ENCODE results near the gene SLIT3.

The SLIT3 gene

GRCh38 chr5:169300468-169301385 is at the start of gene SLIT3:
Gene SLIT3 (minus strand): TSS chr5:169301139. CDS start chr5:169300709, 430 bp downstream.
- peak; percentile 55 for DNase-seq

DNA sequence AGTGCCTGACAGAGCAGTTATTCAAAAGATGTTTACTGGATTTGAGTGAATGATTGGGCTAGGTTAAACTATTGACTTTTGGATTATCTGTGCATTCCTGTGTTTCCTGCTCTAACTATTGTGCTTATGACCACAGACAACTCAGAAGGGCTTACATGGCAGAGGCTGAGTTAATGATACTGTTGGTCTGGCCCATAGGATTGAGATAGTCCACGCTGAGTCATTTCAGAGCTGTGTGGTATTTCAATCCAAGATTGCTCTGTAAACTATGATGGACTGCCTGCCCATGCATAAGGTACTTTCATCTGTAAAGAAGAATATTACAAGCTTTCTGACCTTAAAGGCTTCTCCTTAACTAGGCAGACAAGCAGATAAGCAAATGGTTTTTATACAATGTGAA is 49.1 kb upstream of the SLIT3 start:
- no peak for DNase-seq

DNA sequence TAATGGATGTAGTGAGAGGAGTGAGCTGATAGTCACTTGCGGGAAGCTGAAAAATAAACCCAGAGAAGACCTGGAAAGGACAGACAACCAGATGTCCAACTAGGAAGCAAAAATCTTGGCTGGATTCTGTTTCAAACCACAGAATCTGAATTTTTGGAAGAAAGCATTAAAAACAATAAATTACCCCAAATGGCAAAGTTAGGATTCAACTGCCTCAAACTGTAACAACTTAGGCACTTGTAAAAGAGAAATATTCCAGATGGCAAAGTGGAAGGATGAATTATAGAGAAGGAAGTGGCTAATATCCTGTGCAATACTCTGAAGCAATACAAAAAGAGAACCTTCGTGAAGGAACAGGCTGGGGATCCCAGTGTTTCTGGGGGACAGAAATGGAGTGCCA is 46.8 kb upstream of the SLIT3 start:
- no peak for DNase-seq

GRCh38 chr5:169344629-169345028 is 43.7 kb upstream of the SLIT3 start:
- DNase-seq, result no peak

DNA sequence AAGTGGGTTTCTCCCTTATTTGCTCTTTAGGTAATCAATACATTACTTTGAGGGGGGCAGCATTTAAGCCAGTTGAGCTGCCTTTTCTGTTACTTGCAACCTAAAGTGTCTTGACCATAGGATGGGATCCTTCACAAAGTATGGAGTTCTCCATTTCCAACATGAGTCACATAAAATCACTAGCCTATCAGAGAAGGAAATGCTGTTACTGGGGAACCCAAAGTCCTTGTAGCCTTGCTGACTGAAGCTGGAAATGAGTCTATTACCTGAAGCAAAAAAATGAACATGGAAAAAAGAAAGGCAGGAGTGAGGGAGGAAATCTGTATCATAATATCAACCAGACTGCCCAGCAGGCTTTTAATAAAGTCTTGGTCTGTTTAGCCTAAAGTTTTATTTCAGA is 42.8 kb upstream of the SLIT3 start:
- no peak for DNase-seq

DNA sequence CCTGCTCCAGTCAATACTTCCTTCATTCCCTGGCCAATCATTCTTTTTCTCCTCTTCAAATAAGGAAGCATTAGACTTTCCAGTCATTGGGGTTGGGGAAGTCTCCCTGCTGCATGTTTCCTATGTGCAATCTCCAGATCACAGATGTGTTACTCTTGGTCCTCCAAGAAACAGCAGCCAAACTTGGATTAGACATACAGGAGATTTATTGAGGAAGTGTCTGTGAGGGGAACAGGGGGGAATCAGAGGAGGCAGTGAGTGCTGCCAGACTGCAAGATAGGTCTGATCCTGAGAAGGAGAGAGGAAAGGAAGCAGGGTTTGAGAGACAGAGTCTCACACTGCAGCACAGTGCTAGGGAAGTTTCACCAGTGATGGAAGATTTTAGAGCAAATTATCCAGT is 40.6 kb upstream of the SLIT3 start:
- no peak for DNase-seq

- no peak for DNase-seq
These were observed 38.9 kb upstream of the SLIT3 start for GRCh38 chr5:169339869-169340268.

DNA sequence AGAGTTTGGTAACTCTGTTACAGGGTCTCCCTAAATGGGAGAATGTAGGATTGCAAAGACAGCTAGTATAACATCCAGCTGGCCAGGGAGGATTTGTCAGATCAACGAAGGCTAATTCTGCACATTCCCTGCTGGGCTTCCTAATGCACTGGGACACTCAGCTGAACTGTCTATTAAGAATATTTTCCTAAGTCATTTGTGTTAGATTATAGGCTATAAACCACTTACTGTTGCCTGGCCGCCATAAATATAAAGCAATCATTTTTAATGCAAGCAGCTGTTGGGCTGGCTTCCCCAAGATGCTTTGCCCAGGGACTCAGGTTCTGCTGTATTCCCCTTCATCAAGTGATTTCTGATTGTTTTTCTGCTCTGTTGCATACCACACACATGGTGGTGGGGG is 35.3 kb upstream of the SLIT3 start:
- DNase-seq, result no peak

DNA sequence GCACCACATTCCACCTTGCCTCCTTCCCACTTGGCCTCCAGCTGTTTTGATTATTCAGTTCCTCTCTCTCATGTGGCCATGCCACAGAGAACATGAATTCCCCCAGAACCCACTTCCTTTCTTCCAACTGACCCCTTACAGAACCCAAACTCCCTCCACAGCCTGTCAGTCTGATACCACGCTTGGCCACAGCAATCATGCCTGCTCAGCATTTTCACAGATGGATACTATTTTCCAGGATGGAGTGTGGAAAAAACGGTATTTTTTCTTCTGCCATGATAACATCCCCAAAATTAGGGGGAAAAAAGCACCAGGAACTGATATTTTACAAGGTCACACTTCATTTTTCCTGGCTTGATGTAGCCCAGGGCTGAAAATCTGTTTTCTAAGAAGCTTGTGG is 34.9 kb upstream of the SLIT3 start:
- DNase-seq, result no peak

DNA sequence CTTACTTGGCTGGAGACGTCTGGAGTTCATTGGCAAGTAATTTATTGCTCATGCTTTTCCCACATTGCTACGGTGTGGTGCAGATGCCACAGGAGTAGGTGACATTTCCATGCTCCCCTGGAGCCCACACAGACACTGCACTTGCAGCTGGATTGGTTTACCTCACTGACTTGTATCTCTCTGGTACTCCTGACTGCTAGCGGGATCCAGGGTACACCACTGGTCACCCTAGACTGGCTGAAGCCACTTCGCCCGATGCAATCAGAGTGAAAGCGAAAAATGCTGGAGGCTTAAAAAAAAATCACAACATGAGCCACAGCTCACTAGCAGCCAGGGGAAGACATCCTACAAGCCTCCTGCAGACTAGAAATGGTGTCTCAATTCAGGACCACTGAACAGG is 32.6 kb upstream of the SLIT3 start:
- no peak for DNase-seq

GRCh38 chr5:169331292-169331852 is 30.4 kb upstream of the SLIT3 start:
- DNase-seq, result no peak

- no peak for DNase-seq
These were observed 27.5 kb upstream of the SLIT3 start for GRCh38 chr5:169328401-169328800.

DNA sequence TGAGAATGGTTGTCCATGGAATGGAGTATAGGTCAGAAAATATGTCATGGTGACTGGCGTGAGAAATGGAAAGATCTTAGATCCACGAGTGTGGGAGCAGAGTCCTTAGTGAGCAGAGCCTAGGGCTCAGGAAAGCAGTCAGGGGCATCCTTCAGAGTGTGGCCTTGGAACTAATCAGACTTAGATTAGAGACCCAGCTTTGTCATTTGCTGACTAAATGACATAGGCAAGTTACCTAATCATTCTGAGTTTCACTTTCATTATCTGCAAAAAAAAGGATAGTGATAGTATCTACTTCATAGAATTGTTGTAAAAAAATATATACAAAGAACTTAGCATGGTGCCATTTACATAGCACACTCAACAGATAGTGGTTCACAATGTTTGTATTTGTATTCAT is 24.3 kb upstream of the SLIT3 start:
- DNase-seq, result no peak

GRCh38 chr5:169318556-169318955 is 17.6 kb upstream of the SLIT3 start:
- DNase-seq, result no peak

DNA sequence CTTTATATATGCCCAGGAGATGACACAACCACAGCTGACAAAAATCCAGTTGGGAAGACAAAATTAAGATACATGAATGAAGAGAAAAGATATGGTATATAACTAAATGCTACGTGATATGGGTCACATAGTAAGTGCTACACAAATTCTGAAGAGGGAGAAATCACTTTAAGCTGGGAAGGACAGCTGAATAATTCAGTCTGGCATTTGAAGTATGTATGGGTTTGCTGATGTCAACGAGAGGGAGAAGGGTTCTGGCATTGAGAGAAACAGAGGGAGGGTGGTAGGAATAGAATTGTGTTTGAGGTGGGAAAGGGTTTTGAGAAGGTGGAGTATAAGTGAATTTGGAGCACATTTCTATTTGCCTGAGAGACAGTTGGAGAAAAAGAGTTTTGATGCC is 6.7 kb upstream of the SLIT3 start:
- DNase-seq, result no peak

- no peak for DNase-seq
These were observed 4.4 kb upstream of the SLIT3 start for GRCh38 chr5:169305366-169305765.

DNA sequence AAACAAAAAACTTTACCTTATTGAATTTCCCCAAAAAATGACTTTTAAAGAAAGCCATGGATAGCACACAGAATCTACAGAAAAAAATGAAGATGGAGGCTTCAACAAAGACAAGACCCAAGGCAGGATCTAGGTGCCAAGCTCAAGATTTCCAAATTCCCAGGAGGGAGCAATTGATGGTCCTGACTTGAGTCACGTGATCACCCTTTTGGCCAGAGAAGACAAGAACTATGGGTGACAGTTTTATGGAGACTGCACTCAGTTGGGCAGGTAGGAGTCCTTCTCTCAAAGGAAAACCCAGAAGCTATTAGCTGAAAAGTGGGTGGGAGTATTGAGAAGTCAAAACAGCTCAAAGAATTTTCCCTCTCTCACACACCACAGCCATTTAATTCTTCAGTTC is 3.2 kb upstream of the SLIT3 start:
- no peak for DNase-seq

- no peak for DNase-seq
These were observed 2.2 kb upstream of the SLIT3 start for GRCh38 chr5:169303119-169303515.

GRCh38 chr5:169302491-169303118 is 1.7 kb upstream of the SLIT3 start:
- peak; percentile 27 for DNase-seq

GRCh38 chr5:169301986-169302385 is 1.0 kb upstream of the SLIT3 start:
- DNase-seq, result no peak

DNA sequence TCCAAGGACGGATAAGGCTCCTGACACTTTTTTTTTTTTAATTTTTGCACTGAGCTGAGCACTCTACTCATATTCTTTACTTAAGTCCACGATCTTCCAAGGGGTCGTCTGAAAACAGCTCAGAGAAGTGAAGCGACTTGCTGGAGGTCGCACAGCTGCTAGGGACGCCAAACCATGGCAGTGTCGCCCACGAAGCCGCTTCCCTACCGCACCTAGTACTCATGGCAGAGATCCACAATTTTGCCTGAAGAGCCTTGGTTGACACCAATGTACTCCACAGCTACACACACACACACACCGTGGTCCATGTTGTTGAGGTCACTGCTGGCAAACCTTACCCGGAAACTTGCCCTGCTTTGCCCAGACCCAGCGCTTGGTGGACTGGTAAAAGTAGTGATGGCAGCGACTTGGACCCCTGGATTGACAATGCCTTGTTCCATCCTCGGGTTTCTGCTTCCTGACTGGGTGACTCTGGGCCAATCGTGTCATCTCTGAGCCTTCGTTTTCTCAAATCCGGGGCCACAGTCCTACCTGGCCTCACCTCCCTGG is 521 bp upstream of the SLIT3 start:
- DNase-seq, result no peak

GRCh38 chr5:169299663-169300467 is 1.1 kb downstream of the SLIT3 start:
- no peak for DNase-seq

DNA sequence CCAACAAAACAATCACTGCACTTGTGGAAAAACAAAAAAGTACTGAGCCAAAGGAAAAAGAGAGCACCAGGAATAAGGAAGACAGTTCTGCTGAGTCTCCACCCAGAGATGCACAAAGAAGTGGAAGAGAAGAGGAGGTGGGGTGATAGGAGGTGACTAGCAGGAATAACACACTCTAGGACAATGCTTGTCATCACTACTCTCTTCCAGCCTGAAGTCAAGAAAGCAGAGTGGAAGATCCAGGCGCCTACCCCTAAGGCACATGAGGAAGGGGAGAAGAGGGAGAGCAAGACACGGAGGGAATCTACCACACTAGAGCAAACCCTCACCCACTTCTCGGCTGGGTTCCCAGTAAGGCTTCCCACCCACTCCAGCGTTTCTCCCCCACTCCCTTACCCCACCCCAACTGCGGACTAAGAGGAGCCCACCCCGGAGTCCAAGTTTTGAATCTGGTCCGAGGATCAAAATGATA is 1.7 kb downstream of the SLIT3 start:
- no peak for DNase-seq

All from T1000 (cell line).